Neural cell (in vitro differentiated cells): Measurements from ENCODE around the gene KCTD13. TPM values are rescaled to one million over a fixed set of nuclear protein-coding genes. Genes with fewer than 3 reads are reported as not detected.

ENCODE experiments used
- H2AFZ ChIP-seq: fragments of 200-600, 300-800 bp; sonication (generic), shearing (Covaris generic); 2 replicates; pipeline ENCODE4 v1.6.0; 2014; ENCODE audit warnings: low read depth, mild to moderate bottlenecking, antibody characterized with exemption, low read length, moderate library complexity
- H3F3A ChIP-seq: fragments of 200-600 bp; shearing (Covaris generic); 2 replicates; pipeline ENCODE4 v1.6.1; 2016; ENCODE audit warnings: mild to moderate bottlenecking, moderate library complexity, mixed read lengths, antibody characterized with exemption, low read length; ENCODE audit not compliant: insufficient read depth, poor library complexity, severe bottlenecking
- H3K27ac ChIP-seq: fragments of 200-600, 300-800 bp; sonication (generic), shearing (Covaris generic); 2 replicates; pipeline ENCODE4 v1.5.1; 2014; ENCODE audit warnings: mild to moderate bottlenecking, low read length, moderate library complexity
- H3K27me3 ChIP-seq: fragments of 300-800, 200-600 bp; sonication (generic), shearing (Covaris generic); 2 replicates; pipeline ENCODE4 v1.6.0; 2014; ENCODE audit warnings: mild to moderate bottlenecking, low read depth, low read length, moderate library complexity; ENCODE audit not compliant: insufficient read depth
- H3K36me3 ChIP-seq: fragments of 300-800, 200-600 bp; sonication (generic), shearing (Covaris generic); 2 replicates; pipeline ENCODE4 v1.5.1; 2014; ENCODE audit warnings: mild to moderate bottlenecking, antibody characterized with exemption, low read length, moderate library complexity; ENCODE audit not compliant: insufficient read depth
- H3K4me2 ChIP-seq: fragments of 300-800, 200-600 bp; sonication (generic), shearing (Covaris generic); 2 replicates; pipeline ENCODE4 v1.6.0; 2014; ENCODE audit warnings: mild to moderate bottlenecking, low read length
- H3K4me3 ChIP-seq: fragments of 300-800, 200-600 bp; sonication (generic), shearing (Covaris generic); 2 replicates; pipeline ENCODE4 v1.5.1; 2014; ENCODE audit warnings: mild to moderate bottlenecking, low read length, moderate library complexity
- H3K79me2 ChIP-seq: fragments of 200-600 bp; shearing (Covaris generic); replicated peaks from 2 replicates; pipeline ENCODE4 v1.6.0; 2014; ENCODE audit warnings: mild to moderate bottlenecking, low read length, moderate library complexity; ENCODE audit not compliant: insufficient read depth
- H3K9ac ChIP-seq: fragments of 300-800, 200-600 bp; sonication (generic), shearing (Covaris generic); 2 replicates; pipeline ENCODE4 v1.6.1; 2016; ENCODE audit warnings: mild to moderate bottlenecking, low read length, mixed read lengths
- H3K9me2 ChIP-seq: fragments of 200-600 bp; shearing (Covaris generic); 2 replicates; pipeline ENCODE4 v1.6.1; 2016; ENCODE audit warnings: mild to moderate bottlenecking, low read length, mixed read lengths; ENCODE audit not compliant: insufficient read depth
- H3K9me3 ChIP-seq: fragments of 200-600, 300-800 bp; sonication (generic), shearing (Covaris generic); 2 replicates; pipeline ENCODE4 v1.6.1; 2016; ENCODE audit warnings: mild to moderate bottlenecking, mixed run types, low read length, moderate library complexity, mixed read lengths
- H4K20me1 ChIP-seq: fragments of 200-600 bp; shearing (Covaris generic); 2 replicates; pipeline ENCODE4 v1.6.1; 2016; ENCODE audit warnings: mild to moderate bottlenecking, mixed run types; ENCODE audit not compliant: insufficient read depth
- CTCF ChIP-seq: fragments of 450-650 bp; IDR thresholded peaks from 2 replicates; pipeline ENCODE4 v1.5.1; 2014; ENCODE audit warnings: antibody characterized with exemption, mild to moderate bottlenecking, moderate library complexity; ENCODE audit not compliant: poor library complexity, severe bottlenecking
- EZH2 ChIP-seq: fragments of 200-600, 300-800 bp; shearing (Covaris generic), sonication (generic); IDR thresholded peaks from 2 replicates; pipeline ENCODE4 v1.6.1; 2014; ENCODE audit warnings: antibody characterized with exemption, low read length, borderline replicate concordance, mild to moderate bottlenecking; ENCODE audit not compliant: insufficient read depth, poor library complexity, severe bottlenecking
- POLR2AphosphoS5 ChIP-seq: IDR thresholded peaks from 2 replicates; pipeline ENCODE4 v1.6.1; 2012
- RAD21 ChIP-seq: fragments of 450-650 bp; conservative IDR thresholded peaks from 2 replicates; pipeline ENCODE4 v1.6.1; 2014; ENCODE audit warnings: antibody characterized with exemption, mild to moderate bottlenecking, moderate library complexity
- REST ChIP-seq: IDR thresholded peaks from 2 replicates; pipeline ENCODE4 v1.6.1; 2012; ENCODE audit warnings: borderline replicate concordance
- SMC3 ChIP-seq: fragments of 450-650 bp; conservative IDR thresholded peaks from 2 replicates; pipeline ENCODE4 v1.6.1; 2014; ENCODE audit warnings: antibody characterized with exemption, mild to moderate bottlenecking, moderate library complexity; ENCODE audit not compliant: poor library complexity
- TAF1 ChIP-seq: IDR thresholded peaks from 2 replicates; pipeline ENCODE4 v1.6.1; 2012; ENCODE audit warnings: low read depth
- polyA plus RNA-seq: library from polyadenylated mRNA; depleted of rRNA; stranded (reverse); fragments of >200 nt; gene quantifications from 2 replicates; pipeline ENCODE4 v1.2.3, GENCODE V29; 2014

Gene KCTD13
- polyA plus RNA-seq, 1 donor from 2014 or later = 55.0 TPM

GRCh38 chr16:29971304-29971703 is 45.3 kb upstream of the KCTD13 start:
- no peaks in the 10 kb centered on the region for H3K9me3 ChIP-seq
- no peak for TF ChIP-seq RAD21
- TF ChIP-seq POLR2AphosphoS5 = no peak
- TF ChIP-seq SMC3 = no peak
- TF ChIP-seq EZH2 = no peak
- no peak for TF ChIP-seq CTCF
- no peak for TF ChIP-seq REST
- no peak overlapping the region for H2AFZ ChIP-seq
- no peak overlapping the region for H3K4me2 ChIP-seq
- no peaks in the 10 kb centered on the region for H3K27me3 ChIP-seq
- H3F3A ChIP-seq = no peaks in the 10 kb centered on the region
- H3K9me2 ChIP-seq = no peaks in the 10 kb centered on the region
- no peak overlapping the region for H3K9ac ChIP-seq
- no peak overlapping the region for H3K4me3 ChIP-seq
- H4K20me1 ChIP-seq = no peaks in the 10 kb centered on the region
- no peaks in the 10 kb centered on the region for H3K36me3 ChIP-seq
- H3K79me2 ChIP-seq = peaks cover 24% of the 10 kb centered on the region
- H3K27ac ChIP-seq = no peak overlapping the region

GRCh38 chr16:29968205-29968604 is 42.2 kb upstream of the KCTD13 start:
- no peak overlapping the region for H3K27ac ChIP-seq
- no peaks in the 10 kb centered on the region for H3F3A ChIP-seq
- H3K9ac ChIP-seq = no peak overlapping the region
- H4K20me1 ChIP-seq = no peaks in the 10 kb centered on the region
- H3K4me2 ChIP-seq = no peak overlapping the region
- no peaks in the 10 kb centered on the region for H3K27me3 ChIP-seq
- no peaks in the 10 kb centered on the region for H3K36me3 ChIP-seq
- no peaks in the 10 kb centered on the region for H3K9me3 ChIP-seq
- no peak overlapping the region for H3K4me3 ChIP-seq
- TF ChIP-seq EZH2 (no peak), TAF1 (no peak), SMC3 (no peak), RAD21 (no peak), POLR2AphosphoS5 (no peak), CTCF (no peak)
- no peak overlapping the region for H2AFZ ChIP-seq
- no peaks in the 10 kb centered on the region for H3K9me2 ChIP-seq
- H3K79me2 ChIP-seq = no peaks in the 10 kb centered on the region
